Stimulated activated CD8-positive, alpha-beta memory T cell treated with anti-CD3 and anti-CD28 coated beads, Interleukin-12 subunit alpha, Interleukin-12 subunit beta, amount 100 ng/mL, for 24 hours (primary cell): ENCODE results near the gene CANX.
"Not testable (repeated sequence)": the region's sequence is repeated elsewhere in the genome, so short reads cannot be mapped to it uniquely, and the experiment has no call there.

Source experiments
- DNase-seq: peaks from one replicate; pipeline ENCODE4 v3.0.0-alpha.2; 2020; ENCODE audit errors: extremely low read depth

Gene CANX

GRCh38 chr5:179698935-179699615 is at the start of gene CANX:
Gene CANX (plus strand): TSS chr5:179698967. CDS start chr5:179705682, 6,715 bp downstream.
- no peak for DNase-seq

- not testable (repeated sequence) for DNase-seq
These were observed 49.5 kb upstream of the CANX start for GRCh38 chr5:179649166-179649703.

GRCh38 chr5:179650245-179650644 is 48.5 kb upstream of the CANX start:
- not testable (repeated sequence) for DNase-seq

GRCh38 chr5:179653135-179653534 is 45.6 kb upstream of the CANX start:
- DNase-seq: not testable (repeated sequence)

- DNase-seq: not testable (repeated sequence)
These were observed 41.2 kb upstream of the CANX start for GRCh38 chr5:179657302-179658178.

- DNase-seq: not testable (repeated sequence)
These were observed 40.4 kb upstream of the CANX start for GRCh38 chr5:179658179-179658856.

- DNase-seq: not testable (repeated sequence)
These were observed 37.1 kb upstream of the CANX start for GRCh38 chr5:179661647-179662046.

- DNase-seq: no peak
These were observed 30.4 kb upstream of the CANX start for GRCh38 chr5:179668391-179668790.

- peak; percentile 83 for DNase-seq
These were observed 20.3 kb upstream of the CANX start for GRCh38 chr5:179678223-179679013.

- peak; percentile 12 for DNase-seq
These were observed 19.6 kb upstream of the CANX start for GRCh38 chr5:179679014-179679674.

GRCh38 chr5:179680014-179680779 is 18.6 kb upstream of the CANX start:
- DNase-seq: no peak

GRCh38 chr5:179680780-179681401 is 17.9 kb upstream of the CANX start, which contains the start of gene CBY3:
Gene CBY3 (minus strand): TSS chr5:179681034. CDS start chr5:179680918, 116 bp downstream.
- DNase-seq: no peak

- DNase-seq: not testable (repeated sequence)
These were observed 9.6 kb upstream of the CANX start for GRCh38 chr5:179689212-179689611.

- DNase-seq: no peak
These were observed 4.2 kb upstream of the CANX start for GRCh38 chr5:179694561-179694960.

GRCh38 chr5:179696603-179697002 is 2.2 kb upstream of the CANX start:
- no peak for DNase-seq

- DNase-seq: no peak
These were observed 1.7 kb upstream of the CANX start for GRCh38 chr5:179697108-179697507.

GRCh38 chr5:179697543-179697942 is 1.2 kb upstream of the CANX start:
- not testable (repeated sequence) for DNase-seq

GRCh38 chr5:179697993-179698934 is 503 bp upstream of the CANX start:
- peak; percentile 96 for DNase-seq
